EH (cell line): ENCODE data around the gene WWC1.
"Not testable (repeated sequence)": the region's sequence is repeated elsewhere in the genome, so short reads cannot be mapped to it uniquely, and the experiment has no call there.

ENCODE experiments used
- DNase-seq: peaks from one replicate; pipeline ENCODE4 v3.0.0-alpha.2; 2015; ENCODE audit warnings: low read depth

The WWC1 gene

GRCh38 chr5:168413062-168413461 is 121.6 kb downstream of the WWC1 start:
- DNase-seq, result no peak

- no peak for DNase-seq
These were observed 122.2 kb downstream of the WWC1 start for GRCh38 chr5:168413596-168413995.

- DNase-seq, result no peak
These were observed 124.0 kb downstream of the WWC1 start for GRCh38 chr5:168415401-168415800.

GRCh38 chr5:168415971-168416370 is 124.5 kb downstream of the WWC1 start:
- DNase-seq, result no peak

- no peak for DNase-seq
These were observed 126.4 kb downstream of the WWC1 start for GRCh38 chr5:168417731-168418429.

- DNase-seq, result no peak
These were observed 129.0 kb downstream of the WWC1 start for GRCh38 chr5:168420461-168420860.

GRCh38 chr5:168422431-168422830 is 131.0 kb downstream of the WWC1 start:
- no peak for DNase-seq

GRCh38 chr5:168423478-168423877 is 132.0 kb downstream of the WWC1 start:
- no peak for DNase-seq

- DNase-seq, result no peak
These were observed 132.5 kb downstream of the WWC1 start for GRCh38 chr5:168423971-168424370.

- peak; percentile 80 for DNase-seq
These were observed 133.3 kb downstream of the WWC1 start for GRCh38 chr5:168424594-168425323.

- DNase-seq, result no peak
These were observed 134.8 kb downstream of the WWC1 start for GRCh38 chr5:168426007-168426863.

GRCh38 chr5:168426864-168427172 is 135.4 kb downstream of the WWC1 start:
- DNase-seq, result no peak

GRCh38 chr5:168427224-168427623 is 135.8 kb downstream of the WWC1 start:
- DNase-seq, result no peak

- no peak for DNase-seq
These were observed 137.1 kb downstream of the WWC1 start for GRCh38 chr5:168428552-168428951.

GRCh38 chr5:168430296-168430695 is 138.9 kb downstream of the WWC1 start:
- DNase-seq, result no peak

GRCh38 chr5:168432903-168433302 is 141.5 kb downstream of the WWC1 start:
- no peak for DNase-seq

GRCh38 chr5:168434001-168434400 is 142.6 kb downstream of the WWC1 start:
- peak; percentile 26 for DNase-seq

GRCh38 chr5:168434746-168435321 is 143.4 kb downstream of the WWC1 start:
- DNase-seq, result peak; percentile 37

- DNase-seq, result not testable (repeated sequence)
These were observed 143.9 kb downstream of the WWC1 start for GRCh38 chr5:168435340-168435739.

- DNase-seq, result peak; percentile 15
These were observed 146.9 kb downstream of the WWC1 start for GRCh38 chr5:168438349-168438748.

- DNase-seq, result peak; percentile 32
These were observed 152.1 kb downstream of the WWC1 start for GRCh38 chr5:168443533-168443932.

- DNase-seq, result no peak
These were observed 152.7 kb downstream of the WWC1 start for GRCh38 chr5:168443950-168444700.
